ENCODE measurements around the gene ASTN2.

GRCh38 chr9:116692616-116693015 lies 722.2 kb downstream of the ASTN2 start:
- TF ChIP-seq, protein P1, sequence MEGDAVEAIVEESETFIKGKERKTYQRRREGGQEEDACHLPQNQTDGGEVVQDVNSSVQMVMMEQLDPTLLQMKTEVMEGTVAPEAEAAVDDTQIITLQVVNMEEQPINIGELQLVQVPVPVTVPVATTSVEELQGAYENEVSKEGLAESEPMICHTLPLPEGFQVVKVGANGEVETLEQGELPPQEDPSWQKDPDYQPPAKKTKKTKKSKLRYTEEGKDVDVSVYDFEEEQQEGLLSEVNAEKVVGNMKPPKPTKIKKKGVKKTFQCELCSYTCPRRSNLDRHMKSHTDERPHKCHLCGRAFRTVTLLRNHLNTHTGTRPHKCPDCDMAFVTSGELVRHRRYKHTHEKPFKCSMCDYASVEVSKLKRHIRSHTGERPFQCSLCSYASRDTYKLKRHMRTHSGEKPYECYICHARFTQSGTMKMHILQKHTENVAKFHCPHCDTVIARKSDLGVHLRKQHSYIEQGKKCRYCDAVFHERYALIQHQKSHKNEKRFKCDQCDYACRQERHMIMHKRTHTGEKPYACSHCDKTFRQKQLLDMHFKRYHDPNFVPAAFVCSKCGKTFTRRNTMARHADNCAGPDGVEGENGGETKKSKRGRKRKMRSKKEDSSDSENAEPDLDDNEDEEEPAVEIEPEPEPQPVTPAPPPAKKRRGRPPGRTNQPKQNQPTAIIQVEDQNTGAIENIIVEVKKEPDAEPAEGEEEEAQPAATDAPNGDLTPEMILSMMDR (IDR thresholded peaks at IDR 0.05; ENCODE audit: low read length) = no peak
- TF ChIP-seq EZH2 (IDR thresholded peaks at IDR 0.05; ENCODE audit: borderline replicate concordance, low read length) = no peak

All from OCI-LY1 (cell line).